RPMI7951 (cell line): Measurements from ENCODE around the gene PYGB. TPM values are rescaled to one million over a fixed set of nuclear protein-coding genes. Genes with fewer than 3 reads are reported as not detected.

Experiments used
- DNase-seq: peaks from one replicate; pipeline ENCODE4 v3.0.0-alpha.2; 2012; ENCODE audit warnings: low read depth
- total RNA-seq: library from RNA; depleted of rRNA; stranded (reverse); fragments of >200 nt; shearing (Covaris generic); gene quantifications from 2 replicates; pipeline ENCODE4 v1.2.3, GENCODE V29; 2014; rRNA removed

The PYGB gene
- total RNA-seq, 1 experiment from 2014 or later = 70.8 TPM

GRCh38 chr20:25336561-25337422 lies 88.9 kb downstream of the PYGB start:
- DNase-seq = peak; percentile 26

DNA sequence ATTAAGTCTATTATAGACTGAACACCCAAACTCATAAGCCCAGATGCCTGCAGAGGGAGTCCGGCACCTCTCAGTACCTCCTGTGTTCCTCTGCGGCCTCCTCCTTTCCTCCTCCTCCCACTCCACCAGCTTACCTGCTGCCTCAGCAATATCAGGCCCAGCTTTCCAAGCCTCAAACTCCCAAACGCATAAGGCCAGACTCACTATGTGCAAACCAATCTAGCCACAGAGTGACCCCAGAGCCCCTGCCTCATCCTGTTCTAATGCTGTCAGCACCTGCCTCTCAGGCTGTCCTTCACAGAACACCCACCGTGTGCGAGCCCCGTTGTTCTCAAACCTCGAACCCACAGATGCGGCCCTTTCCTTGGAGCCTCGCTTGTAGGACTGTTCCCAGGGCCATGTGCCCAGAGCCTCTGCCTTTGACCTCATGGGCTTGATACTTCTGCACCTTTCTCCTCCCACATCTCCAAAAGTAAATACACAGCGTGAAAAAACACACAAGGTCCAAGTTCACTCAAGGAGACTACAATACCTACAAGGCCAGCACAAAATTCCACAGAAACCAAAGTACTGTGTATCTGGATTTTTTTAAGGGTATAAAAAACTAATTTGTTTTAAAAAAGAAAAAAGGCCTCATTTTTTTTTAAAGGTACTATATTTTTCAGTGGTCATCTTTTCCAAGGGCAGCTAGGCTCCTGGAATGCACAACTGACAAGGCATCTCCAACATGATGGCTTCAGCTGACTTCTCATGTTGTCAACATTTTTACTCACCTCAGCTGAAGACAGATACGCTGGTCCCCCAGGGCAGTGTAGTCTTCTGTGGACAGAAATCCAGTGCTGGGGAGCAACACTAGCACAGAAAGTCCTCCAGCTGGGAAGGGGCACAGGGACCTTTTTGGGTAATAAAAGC lies 90.5 kb downstream of the PYGB start:
- DNase-seq = no peak

- DNase-seq = no peak
These were observed 91.7 kb downstream of the PYGB start for GRCh38 chr20:25339608-25340007.

DNA sequence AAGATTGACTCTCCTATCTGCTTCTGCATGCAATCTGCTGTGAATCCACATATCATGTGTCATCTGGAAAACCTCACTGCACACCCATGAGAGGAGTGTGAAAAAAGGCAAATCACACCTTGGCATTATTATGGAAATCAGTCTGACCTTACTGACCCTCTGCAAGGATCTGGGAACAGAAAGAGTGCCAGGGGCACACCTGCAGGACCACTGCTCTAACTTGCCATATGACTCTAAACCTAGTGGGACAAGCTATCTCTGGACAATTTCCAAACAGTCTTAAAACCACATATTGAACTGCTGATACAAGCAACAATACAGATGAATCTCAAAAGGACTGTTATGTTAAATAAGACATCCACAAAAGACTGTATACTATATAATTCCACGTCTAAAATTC lies 92.5 kb downstream of the PYGB start:
- DNase-seq = no peak

- peak; percentile 18 for DNase-seq
These were observed 94.1 kb downstream of the PYGB start for GRCh38 chr20:25341716-25342680.

DNA sequence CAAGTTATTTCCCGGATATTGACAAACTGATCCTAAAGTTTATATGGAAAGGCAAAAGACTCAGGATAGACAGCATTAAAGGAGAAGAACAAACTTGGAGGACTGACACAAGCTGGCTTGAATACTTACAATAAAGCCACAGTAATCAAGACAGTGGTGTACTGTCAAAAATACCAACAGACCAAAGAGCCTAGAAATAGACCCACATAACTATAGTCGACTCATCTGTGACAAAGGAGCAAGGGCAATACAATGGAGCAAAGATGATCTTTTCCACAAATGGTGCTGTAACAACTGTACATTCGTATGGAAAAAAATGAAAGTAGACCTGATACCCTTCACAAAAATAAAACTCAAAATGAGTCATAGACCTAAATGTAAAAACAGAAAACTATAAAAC lies 96.7 kb downstream of the PYGB start:
- DNase-seq = no peak

- no peak for DNase-seq
These were observed 97.8 kb downstream of the PYGB start for GRCh38 chr20:25345721-25346120.

DNA sequence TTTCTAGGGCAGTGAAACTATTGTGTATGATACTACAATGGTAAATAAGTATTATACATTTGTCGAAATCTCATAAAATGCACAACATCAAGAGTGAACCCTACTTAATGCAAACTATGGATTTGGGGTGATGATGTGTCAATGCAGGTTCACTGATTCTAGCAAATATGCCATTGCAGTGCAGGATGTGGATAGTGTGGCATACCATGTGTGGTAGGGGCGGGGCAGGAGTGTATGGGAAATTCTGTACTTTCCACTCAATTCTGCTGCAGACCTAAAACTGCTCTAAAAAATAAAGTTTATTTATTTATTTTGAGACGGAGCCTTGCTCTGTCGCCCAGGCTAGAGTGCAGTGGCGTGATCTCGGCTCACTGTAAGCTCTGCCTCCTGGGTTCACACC lies 98.5 kb downstream of the PYGB start:
- no peak for DNase-seq

Other genes with a start within 250 kb of the PYGB start
- gene ACSS1, start 189.9 kb upstream of the PYGB start, total RNA-seq = 1.6 and 2.0 TPM in 2 replicates
- gene VSX1, start 165.9 kb upstream of the PYGB start, total RNA-seq = 2.8 and 3.8 TPM in 2 replicates
- gene ENTPD6, start 52.4 kb upstream of the PYGB start, total RNA-seq = 29.3 and 32.4 TPM in 2 replicates
- 65.9 and 78.9 TPM in 2 replicates for gene ABHD12, start 142.8 kb downstream of the PYGB start, total RNA-seq
- 31.0 and 42.7 TPM in 2 replicates for gene GINS1, start 159.6 kb downstream of the PYGB start, total RNA-seq